Fibroblast of the conjunctiva (primary cell): ENCODE data around the gene CLCA4.

Source experiments
- DNase-seq: peaks from one replicate; pipeline ENCODE4 v3.0.0-alpha.2; 2010; ENCODE audit warnings: low read depth

The CLCA4 gene

DNA sequence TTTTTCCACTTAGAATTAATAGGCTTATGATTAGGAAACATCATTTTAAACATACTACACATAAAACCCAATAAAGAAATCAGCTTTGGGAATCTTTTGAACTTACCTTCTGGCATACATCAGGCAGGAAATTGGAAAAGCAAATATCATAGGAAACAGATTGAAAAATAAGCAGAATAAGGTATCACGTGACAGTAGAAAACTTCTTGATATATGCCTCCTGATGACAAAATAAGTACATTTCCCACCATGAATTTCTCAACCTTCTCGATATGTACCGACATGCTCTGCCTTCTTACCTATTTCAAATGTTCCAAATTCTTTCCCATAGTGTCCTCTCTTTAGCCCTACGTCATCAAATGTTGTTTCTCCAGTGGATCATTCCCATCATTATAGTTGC lies 72.4 kb downstream of the CLCA4 start:
- no peak for DNase-seq

DNA sequence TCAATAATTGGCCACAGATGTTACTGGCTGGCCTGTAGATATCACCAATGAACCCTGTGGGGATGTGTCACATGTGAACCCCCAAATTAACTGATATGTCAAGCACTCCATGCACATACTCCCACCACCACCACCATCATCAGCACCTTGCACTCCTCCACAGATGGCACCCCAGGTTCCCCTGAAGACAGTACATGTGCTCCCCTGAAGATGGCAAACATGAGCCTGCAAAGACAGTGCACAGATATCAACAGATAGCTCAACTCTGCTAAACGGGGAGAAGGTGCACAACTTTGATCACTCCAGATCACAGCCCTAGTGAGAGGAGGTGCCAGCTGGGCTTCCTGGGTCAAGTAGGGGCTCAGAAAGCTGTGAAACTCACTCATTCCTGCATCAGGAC lies 74.4 kb downstream of the CLCA4 start:
- DNase-seq: no peak
